Measurements from ENCODE around the gene USP27X.

DNA sequence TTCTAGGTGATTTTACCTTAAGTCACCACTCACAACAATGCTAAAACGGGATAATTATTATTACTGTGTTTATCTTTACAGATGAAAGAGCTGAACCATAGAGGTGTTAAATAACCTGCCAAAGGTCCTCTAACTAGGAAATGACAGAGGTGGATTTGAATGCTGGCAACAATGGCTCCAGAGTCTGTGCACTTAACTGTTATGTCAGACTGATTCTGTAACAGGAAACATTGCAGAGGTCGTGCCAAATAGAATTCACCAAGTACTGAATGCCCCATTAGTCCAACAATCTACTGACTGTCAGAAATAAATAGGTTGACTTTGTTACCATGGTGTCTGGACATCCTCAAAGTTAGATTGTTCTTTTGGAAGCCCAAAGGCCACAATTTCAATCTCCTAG, 20.9 kb upstream of the USP27X start:
- TF ChIP-seq POLR2A (IDR thresholded peaks at IDR 0.05; ENCODE audit: low read length) (no peak), GATA1 (IDR thresholded peaks at IDR 0.05; ENCODE audit: low read depth, low read length) (no peak)
